HG03060 (cell line): ENCODE results near the gene RET.

Source experiments
- ATAC-seq: cut with Tn5 transposase; IDR thresholded peaks from one replicate; pipeline ENCODE4 v1.9.1; 2021; ENCODE audit warnings: low read depth, moderate number of reproducible peaks; ENCODE audit not compliant: unreplicated experiment

Gene RET

GRCh38 chr10:43044448-43044921, 32.4 kb upstream of the RET start:
- ATAC-seq, result no peak

DNA sequence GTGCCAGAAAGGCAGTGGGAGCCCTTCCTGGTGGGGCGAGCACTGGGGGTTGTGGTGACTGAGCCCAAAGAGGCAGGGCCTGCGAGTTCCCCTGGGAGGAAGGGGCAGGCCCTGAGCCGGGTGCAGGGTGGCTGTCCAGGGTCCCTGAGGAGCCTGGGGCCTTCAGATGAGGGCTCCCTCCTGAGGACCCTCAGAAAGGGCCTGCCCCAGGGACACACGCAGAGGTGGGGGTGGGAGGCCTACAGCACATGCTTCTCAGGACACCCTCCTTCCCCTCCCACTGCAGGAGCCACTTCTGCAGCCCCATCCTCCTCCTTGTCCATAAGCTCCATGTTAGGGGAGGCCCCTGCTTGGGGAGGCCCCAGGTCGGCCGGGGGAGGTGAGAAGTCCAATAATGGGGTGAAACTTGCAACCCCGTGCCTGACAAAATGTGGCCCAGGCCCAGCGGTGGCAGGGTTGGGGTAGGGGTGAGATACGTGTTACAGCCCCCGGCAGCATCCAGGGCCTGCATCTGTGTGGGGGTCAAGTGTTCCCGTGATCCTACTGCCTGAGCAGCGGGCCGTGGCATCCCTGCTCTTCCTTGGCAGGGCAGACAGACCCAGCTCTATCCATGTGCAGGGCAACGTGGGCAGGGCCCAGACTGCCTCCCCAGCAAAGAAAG, 31.8 kb upstream of the RET start:
- ATAC-seq, result no peak

GRCh38 chr10:43045631-43046287, 31.1 kb upstream of the RET start:
- ATAC-seq, result no peak

DNA sequence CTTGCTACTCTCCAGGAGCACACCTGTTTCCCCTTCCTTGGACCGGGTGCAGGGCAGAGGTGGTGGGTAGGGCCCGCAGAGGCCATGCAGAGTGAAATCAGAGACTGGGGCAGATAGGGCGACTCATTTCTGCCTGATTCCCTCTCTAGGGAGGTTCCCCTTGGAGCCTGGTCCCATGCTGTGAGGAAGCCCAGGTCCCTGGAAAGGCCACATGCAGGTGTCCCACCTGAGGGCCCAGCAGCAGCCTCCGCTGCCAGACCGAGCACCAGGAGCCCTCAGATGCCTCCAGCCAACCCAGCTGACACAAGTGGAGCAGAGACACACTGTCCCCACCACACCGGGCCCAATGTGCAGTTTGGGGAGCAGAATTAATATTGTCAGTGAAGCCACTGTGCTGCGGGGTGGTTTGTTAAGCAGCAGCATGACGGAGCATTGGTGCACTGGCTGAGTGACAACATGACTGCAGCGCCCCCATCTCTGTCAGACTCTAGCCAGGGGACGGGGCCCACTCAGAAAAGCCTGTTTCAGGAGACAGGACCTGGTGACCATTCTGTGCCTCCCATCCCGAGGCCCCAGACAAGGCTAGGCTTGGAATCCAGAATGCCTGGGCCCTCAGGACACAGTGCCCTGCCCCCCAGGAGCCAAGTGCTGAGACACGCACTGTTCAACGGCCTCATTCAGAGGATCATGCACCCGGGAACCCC, 30.4 kb upstream of the RET start:
- no peak for ATAC-seq

GRCh38 chr10:43047288-43047970, 29.4 kb upstream of the RET start:
- no peak for ATAC-seq

GRCh38 chr10:43048301-43049051, 28.4 kb upstream of the RET start:
- no peak for ATAC-seq

DNA sequence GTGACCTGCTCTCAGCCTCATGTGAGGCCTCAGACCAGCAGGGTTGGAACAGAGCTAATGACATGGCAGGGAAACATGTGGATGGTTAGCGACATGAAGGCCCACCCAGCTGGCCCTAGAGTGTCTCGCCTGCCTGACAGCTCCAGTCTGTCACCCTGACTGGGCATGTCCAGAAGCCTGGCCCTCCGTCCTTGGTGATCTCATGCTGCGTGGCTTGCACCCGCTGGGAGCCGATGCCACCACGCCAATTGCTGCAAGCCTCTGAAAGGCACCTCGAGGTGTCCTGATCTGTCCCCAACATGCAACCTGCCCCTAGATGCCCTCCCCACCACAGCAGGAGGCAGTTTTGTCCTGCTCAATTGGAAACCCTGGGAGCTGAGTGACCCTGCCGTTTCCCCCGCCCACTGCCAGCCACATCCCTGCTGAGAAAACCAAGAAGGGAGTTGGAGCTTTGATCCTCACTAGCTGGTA, 27.8 kb upstream of the RET start:
- ATAC-seq, result no peak

DNA sequence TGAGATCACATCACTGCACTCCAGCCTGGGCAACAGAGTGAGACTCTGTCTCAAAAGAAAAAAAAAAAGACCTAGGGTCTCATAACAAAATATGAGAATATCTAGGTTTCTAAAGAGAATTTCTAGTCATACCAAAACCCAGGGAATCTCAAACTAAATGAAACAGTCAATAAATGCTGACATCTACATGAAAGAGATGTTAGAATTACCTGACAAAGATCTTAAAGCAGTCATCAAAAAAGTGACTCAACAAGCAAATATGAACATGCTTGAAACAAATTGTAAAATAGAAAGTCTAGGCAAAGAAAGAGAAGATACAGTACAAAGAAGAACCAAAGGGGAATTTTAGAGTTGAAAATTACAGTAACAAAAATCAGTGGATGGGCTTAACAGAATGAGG, 26.9 kb upstream of the RET start:
- ATAC-seq, result no peak

GRCh38 chr10:43053825-43054224, 23.0 kb upstream of the RET start:
- ATAC-seq, result no peak

- ATAC-seq, result no peak
Observed at GRCh38 chr10:43054593-43054992, 22.3 kb upstream of the RET start.

GRCh38 chr10:43055217-43055616, 21.7 kb upstream of the RET start:
- no peak for ATAC-seq

GRCh38 chr10:43055991-43056567, 20.8 kb upstream of the RET start:
- ATAC-seq, result no peak

GRCh38 chr10:43056568-43057011, 20.3 kb upstream of the RET start:
- ATAC-seq, result no peak

- ATAC-seq, result no peak
Observed at GRCh38 chr10:43057231-43057711, 19.6 kb upstream of the RET start.

DNA sequence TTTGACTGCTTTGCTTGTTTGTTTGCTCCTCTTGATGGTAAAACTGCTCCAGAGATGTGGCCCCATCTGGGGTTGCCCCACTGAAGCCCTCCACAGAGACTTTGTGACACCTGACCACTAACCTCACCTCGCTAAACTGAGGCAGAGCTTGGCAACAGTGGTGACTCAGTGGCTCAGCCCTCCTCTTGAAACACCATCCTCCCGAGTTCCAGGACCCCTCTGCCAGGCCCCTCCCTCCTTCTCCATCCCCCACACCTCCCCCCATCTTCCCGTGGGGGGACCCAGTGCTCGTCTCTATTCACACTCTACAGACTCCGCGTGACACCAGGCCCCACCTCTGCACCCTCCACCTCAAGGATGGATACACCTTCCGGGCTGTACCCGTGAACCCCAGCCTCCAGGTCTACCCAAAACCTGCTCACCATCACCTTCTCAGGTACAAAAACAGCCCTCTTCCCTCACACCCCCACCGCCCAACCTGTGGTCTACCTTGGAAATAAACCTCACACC, 19.0 kb upstream of the RET start:
- no peak for ATAC-seq

DNA sequence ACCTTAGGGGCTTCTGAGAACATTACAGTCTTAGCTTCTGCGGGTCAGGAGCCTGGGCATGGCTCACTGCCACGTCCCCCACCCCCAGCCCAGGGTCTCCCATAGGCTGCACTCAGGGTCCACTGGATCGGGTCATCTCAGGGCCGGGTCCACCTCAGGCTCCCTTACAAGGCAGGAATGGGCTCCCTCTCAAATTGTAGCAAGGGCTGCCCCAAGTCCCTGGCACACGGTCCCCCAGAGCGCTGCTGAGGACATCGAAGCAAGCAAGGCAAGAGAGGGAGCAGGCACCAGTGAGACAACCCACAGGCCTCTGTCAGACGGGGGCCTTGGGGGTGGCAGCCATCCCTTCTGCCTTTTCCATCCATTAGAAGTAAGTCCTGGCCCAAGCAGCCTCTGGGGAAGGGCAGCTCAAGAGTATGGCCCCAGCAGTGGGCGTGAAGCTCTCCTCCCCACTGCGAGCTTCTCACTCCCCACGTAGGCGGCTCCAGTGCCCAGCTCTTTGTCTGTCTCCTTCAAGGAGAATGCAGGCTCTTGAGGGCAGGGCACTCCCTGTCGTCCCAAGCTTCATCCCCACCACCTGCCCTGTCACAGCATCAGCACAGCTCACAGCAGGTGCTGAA, 18.0 kb upstream of the RET start:
- no peak for ATAC-seq

GRCh38 chr10:43059336-43059720, 17.5 kb upstream of the RET start:
- no peak for ATAC-seq

GRCh38 chr10:43059828-43060227, 17.0 kb upstream of the RET start:
- no peak for ATAC-seq

DNA sequence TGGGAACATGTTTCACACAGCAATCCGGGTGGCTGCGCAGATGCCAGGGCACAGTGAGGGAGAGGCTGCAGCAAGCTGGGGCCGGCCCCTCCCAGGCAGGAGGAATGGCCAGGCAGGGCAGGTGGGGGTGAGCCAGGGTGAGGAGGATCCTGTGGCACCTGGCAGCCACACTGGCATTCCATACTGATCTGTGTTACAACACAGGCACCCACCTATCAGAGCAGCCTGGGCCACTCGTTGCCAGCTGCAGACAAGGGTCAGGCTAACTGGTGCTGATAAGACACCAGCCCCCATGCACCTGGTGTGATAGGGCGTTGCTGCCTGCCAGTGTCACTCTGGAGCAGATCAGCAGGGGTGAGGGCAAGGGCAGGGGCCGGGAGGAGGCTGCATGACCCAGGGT, 16.6 kb upstream of the RET start:
- ATAC-seq, result no peak
